Kidney tubule cell (primary cell): ENCODE results near the gene MMP17.

Experiments used
- DNase-seq: peaks from one replicate; pipeline ENCODE4 v3.0.0-alpha.2; 2018; ENCODE audit warnings: low spot score

MMP17 gene

GRCh38 chr12:131850856-131851559, 22.8 kb downstream of the MMP17 start:
- peak; percentile 59 for DNase-seq

- no peak for DNase-seq
These were observed 23.8 kb downstream of the MMP17 start for GRCh38 chr12:131851741-131852550.

- DNase-seq: no peak
These were observed 24.5 kb downstream of the MMP17 start for GRCh38 chr12:131852551-131853299.

GRCh38 chr12:131853832-131854797, 25.9 kb downstream of the MMP17 start:
- no peak for DNase-seq

GRCh38 chr12:131854861-131855476, 26.8 kb downstream of the MMP17 start:
- no peak for DNase-seq

- no peak for DNase-seq
These were observed 27.4 kb downstream of the MMP17 start for GRCh38 chr12:131855521-131856142.

GRCh38 chr12:131856366-131857097, 28.3 kb downstream of the MMP17 start:
- no peak for DNase-seq

GRCh38 chr12:131857908-131858850, 30.0 kb downstream of the MMP17 start:
- DNase-seq: no peak

GRCh38 chr12:131860472-131861260, 32.5 kb downstream of the MMP17 start:
- peak; percentile 79 for DNase-seq

GRCh38 chr12:131861261-131862083, 33.3 kb downstream of the MMP17 start:
- no peak for DNase-seq

- no peak for DNase-seq
These were observed 33.9 kb downstream of the MMP17 start for GRCh38 chr12:131862084-131862441.

- no peak for DNase-seq
These were observed 34.4 kb downstream of the MMP17 start for GRCh38 chr12:131862600-131862993.

GRCh38 chr12:131862994-131863710, 35.0 kb downstream of the MMP17 start:
- DNase-seq: no peak

GRCh38 chr12:131863711-131864396, 35.7 kb downstream of the MMP17 start:
- no peak for DNase-seq

GRCh38 chr12:131864469-131864868, 36.3 kb downstream of the MMP17 start:
- no peak for DNase-seq
